Loucy (cell line): ENCODE measurements around the gene ACTR1A.

Source experiments
- H2AFZ ChIP-seq: fragments of 200-600 bp; sonication (generic); 2 replicates; pipeline ENCODE4 v1.6.0; 2016; ENCODE audit warnings: antibody characterized with exemption, mild to moderate bottlenecking, low read length, moderate library complexity
- H3F3A ChIP-seq: fragments of 200-600 bp; 2 replicates; pipeline ENCODE4 v1.6.0; 2016; ENCODE audit warnings: antibody characterized with exemption, low read depth, mild to moderate bottlenecking
- H3K27me3 ChIP-seq: fragments of 200-600 bp; sonication (generic); 2 replicates; pipeline ENCODE4 v1.6.1; 2014; ENCODE audit warnings: low read length, mild to moderate bottlenecking; ENCODE audit not compliant: insufficient read depth, poor library complexity, severe bottlenecking
- H3K36me3 ChIP-seq: fragments of 200-600 bp; sonication (generic); 2 replicates; pipeline ENCODE4 v1.6.1; 2016; ENCODE audit warnings: low read length; ENCODE audit not compliant: insufficient read depth
- H3K4me1 ChIP-seq: fragments of 200-600 bp; sonication (generic); 2 replicates; pipeline ENCODE4 v1.5.1; 2014; ENCODE audit warnings: low read length, mild to moderate bottlenecking; ENCODE audit not compliant: insufficient read depth, poor library complexity, severe bottlenecking
- H3K4me2 ChIP-seq: fragments of 200-600 bp; sonication (generic); 2 replicates; pipeline ENCODE4 v1.6.0; 2014; ENCODE audit warnings: antibody characterized with exemption, low read length, low read depth, mild to moderate bottlenecking; ENCODE audit not compliant: poor library complexity, severe bottlenecking
- H3K4me3 ChIP-seq: fragments of 200-600 bp; sonication (generic); 2 replicates; pipeline ENCODE4 v1.5.1; 2014; ENCODE audit warnings: low read length, mild to moderate bottlenecking, mixed read lengths; ENCODE audit not compliant: poor library complexity, severe bottlenecking
- H3K79me2 ChIP-seq: fragments of 200-600 bp; sonication (generic); 2 replicates; pipeline ENCODE4 v1.6.1; 2014; ENCODE audit warnings: low read length; ENCODE audit not compliant: insufficient read depth
- H3K9ac ChIP-seq: fragments of 200-600 bp; sonication (generic); 2 replicates; pipeline ENCODE4 v1.6.0; 2014; ENCODE audit warnings: mild to moderate bottlenecking, low read depth, low read length, moderate library complexity; ENCODE audit not compliant: poor library complexity, severe bottlenecking
- H3K9me2 ChIP-seq: fragments of 200-600 bp; sonication (generic); replicated peaks from 2 replicates; pipeline ENCODE4 v1.6.1; 2016; ENCODE audit warnings: low read depth, low read length, mixed read lengths
- H3K9me3 ChIP-seq: fragments of 200-600 bp; sonication (generic); 2 replicates; pipeline ENCODE4 v1.6.1; 2014; ENCODE audit warnings: mild to moderate bottlenecking, antibody characterized with exemption, low read length, low read depth; ENCODE audit not compliant: insufficient read depth
- H4K20me1 ChIP-seq: fragments of 200-600 bp; sonication (generic); 2 replicates; pipeline ENCODE4 v1.6.0; 2014; ENCODE audit warnings: antibody characterized with exemption, low read length, mild to moderate bottlenecking; ENCODE audit not compliant: insufficient read depth, poor library complexity, severe bottlenecking
- EZH2phosphoT487 ChIP-seq: fragments of 200-600 bp; IDR thresholded peaks from 2 replicates; pipeline ENCODE4 v1.6.1; 2018; ENCODE audit warnings: antibody characterized with exemption, mild to moderate bottlenecking, moderate library complexity, borderline replicate concordance
- TF ChIP-seq, protein P1 (sequence below): fragments of 200-600 bp; sonication (generic); conservative IDR thresholded peaks from 2 replicates; pipeline ENCODE4 v1.5.1; 2014; ENCODE audit warnings: mild to moderate bottlenecking, antibody characterized with exemption, low read length

ACTR1A gene

DNA sequence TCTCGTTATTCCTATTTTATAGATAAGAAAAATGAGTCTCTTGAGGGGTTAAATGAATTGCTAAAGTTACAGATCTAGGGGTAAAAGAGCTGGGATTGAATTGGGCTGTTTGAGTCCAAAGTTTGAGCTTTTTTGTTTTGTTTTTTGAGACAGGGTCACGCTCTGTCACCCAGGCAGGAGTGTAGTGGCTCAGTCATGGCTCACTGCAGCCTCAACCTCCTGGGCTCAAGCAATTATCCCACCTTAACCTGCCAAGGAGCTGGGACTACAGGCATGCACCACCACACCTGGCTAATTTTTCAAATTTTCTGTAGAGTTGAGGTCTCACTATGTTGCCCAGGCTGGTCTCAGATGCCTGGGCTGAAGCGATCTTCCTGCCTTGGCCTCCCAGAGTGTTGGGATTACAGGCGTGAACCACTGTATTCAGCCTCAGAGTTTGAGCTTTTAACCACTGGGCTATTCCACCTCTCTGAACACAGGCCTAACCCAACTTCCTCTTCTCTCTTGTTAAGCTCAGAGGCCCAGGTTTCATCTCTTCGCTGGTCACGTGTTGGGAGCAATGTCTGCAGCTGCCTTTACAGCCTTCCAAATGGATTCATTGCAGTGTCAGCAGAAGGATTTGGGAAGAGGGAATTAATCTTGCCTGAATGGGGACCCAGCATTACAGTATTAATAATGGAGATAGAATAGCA is 9.2 kb upstream of the ACTR1A start:
- Histone ChIP-seq H3K9ac (no peak overlapping the region), H3K9me3 (no peaks in the 10 kb centered on the region), H3K79me2 (peaks cover 19% of the 10 kb centered on the region; the same call in 1 of the 2 replicates), H3F3A (no peaks in the 10 kb centered on the region), H3K4me1 (peaks cover 30% of the 10 kb centered on the region), H2AFZ (no peak overlapping the region), H3K4me2 (peak overlapping the region; percentile 7), H3K27me3 (no peaks in the 10 kb centered on the region), H4K20me1 (peaks cover 8% of the 10 kb centered on the region), H3K9me2 (no peaks in the 10 kb centered on the region), H3K36me3 (peaks cover 24% of the 10 kb centered on the region; the same call in 1 of the 2 replicates), H3K4me3 (no peak overlapping the region)
- TF ChIP-seq, protein P1, sequence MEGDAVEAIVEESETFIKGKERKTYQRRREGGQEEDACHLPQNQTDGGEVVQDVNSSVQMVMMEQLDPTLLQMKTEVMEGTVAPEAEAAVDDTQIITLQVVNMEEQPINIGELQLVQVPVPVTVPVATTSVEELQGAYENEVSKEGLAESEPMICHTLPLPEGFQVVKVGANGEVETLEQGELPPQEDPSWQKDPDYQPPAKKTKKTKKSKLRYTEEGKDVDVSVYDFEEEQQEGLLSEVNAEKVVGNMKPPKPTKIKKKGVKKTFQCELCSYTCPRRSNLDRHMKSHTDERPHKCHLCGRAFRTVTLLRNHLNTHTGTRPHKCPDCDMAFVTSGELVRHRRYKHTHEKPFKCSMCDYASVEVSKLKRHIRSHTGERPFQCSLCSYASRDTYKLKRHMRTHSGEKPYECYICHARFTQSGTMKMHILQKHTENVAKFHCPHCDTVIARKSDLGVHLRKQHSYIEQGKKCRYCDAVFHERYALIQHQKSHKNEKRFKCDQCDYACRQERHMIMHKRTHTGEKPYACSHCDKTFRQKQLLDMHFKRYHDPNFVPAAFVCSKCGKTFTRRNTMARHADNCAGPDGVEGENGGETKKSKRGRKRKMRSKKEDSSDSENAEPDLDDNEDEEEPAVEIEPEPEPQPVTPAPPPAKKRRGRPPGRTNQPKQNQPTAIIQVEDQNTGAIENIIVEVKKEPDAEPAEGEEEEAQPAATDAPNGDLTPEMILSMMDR: no peak

DNA sequence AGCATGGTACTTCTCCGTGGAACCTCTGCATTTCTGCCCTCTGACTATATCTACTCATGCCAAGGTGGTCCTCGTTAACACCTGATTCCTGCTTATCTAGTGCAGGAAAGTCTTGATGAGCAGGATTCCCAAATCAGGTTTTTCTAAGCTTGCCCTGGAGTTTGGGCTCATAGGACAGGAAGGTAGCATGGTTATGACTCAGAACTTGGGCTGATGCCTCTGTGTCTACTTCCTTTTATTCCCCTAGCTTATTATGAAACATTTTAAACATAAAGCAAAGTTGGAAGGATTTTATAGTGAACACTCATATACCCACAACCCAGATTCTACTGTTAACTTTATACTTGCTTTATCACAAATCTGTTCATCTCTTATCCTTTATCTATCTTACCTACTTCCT is 6.9 kb upstream of the ACTR1A start:
- TF ChIP-seq, protein P1: no peak
- TF ChIP-seq EZH2phosphoT487: no peak
- H3K9me2 ChIP-seq: no peaks in the 10 kb centered on the region
- no peaks in the 10 kb centered on the region for H3K9me3 ChIP-seq
- H3K4me2 ChIP-seq: no peak overlapping the region
- H2AFZ ChIP-seq: no peak overlapping the region
- no peak overlapping the region for H3K4me3 ChIP-seq
- H3K4me1 ChIP-seq: peaks cover 46% of the 10 kb centered on the region
- H3K9ac ChIP-seq: no peak overlapping the region
- no peaks in the 10 kb centered on the region for H3F3A ChIP-seq
- peaks cover 42% of the 10 kb centered on the region for H3K79me2 ChIP-seq
- no peaks in the 10 kb centered on the region for H3K27me3 ChIP-seq
- peaks cover 18% of the 10 kb centered on the region; the same call in 1 of the 2 replicates for H3K36me3 ChIP-seq
- H4K20me1 ChIP-seq: peaks cover 24% of the 10 kb centered on the region

DNA sequence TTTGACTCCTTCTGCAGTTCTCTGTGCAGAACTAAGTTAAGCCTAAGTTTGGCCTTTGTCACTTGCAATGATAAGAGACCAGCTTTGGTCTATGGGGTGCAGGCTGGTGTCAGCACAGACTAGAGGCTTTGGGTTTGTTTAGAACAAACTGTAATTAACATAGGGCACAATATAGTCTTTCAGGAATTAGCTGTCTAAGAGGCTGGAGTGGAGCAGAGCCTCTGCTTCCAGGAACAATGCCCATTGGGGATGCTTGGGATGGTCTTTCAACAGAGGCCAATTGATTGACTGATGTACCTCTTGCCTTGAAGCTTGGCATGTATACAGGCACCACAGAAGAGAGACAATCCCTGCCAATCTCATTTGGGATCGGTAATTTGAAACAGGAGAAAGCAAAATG is 6.0 kb upstream of the ACTR1A start:
- Histone ChIP-seq H3K9me2 (no peaks in the 10 kb centered on the region), H3K79me2 (peaks cover 46% of the 10 kb centered on the region), H3F3A (no peaks in the 10 kb centered on the region), H3K9me3 (no peaks in the 10 kb centered on the region), H3K4me1 (peaks cover 46% of the 10 kb centered on the region), H3K9ac (no peak overlapping the region), H2AFZ (no peak overlapping the region), H3K27me3 (no peaks in the 10 kb centered on the region), H3K4me3 (no peak overlapping the region), H4K20me1 (peaks cover 29% of the 10 kb centered on the region), H3K36me3 (peaks cover 18% of the 10 kb centered on the region; the same call in 1 of the 2 replicates), H3K4me2 (peak overlapping the region; percentile 34)
- TF ChIP-seq, protein P1: no peak
- TF ChIP-seq EZH2phosphoT487: no peak
